ENCODE measurements around the gene KCNG2. TPM values are rescaled to one million over a fixed set of nuclear protein-coding genes. Genes with fewer than 3 reads are reported as not detected.

Gene KCNG2
- total and polyA plus RNA-seq, 2 of the 4 experiments (the other 2 are of a cell fraction), result not detected

- ChIA-PET CTCF (no interaction called here), POLR2A (ENCODE audit: unreplicated experiment) (no interaction called here)
- H2AK5ac ChIP-seq (ENCODE audit: low read depth, low read length), result no peak overlapping the region
- no peak overlapping the region for H3K4me2 ChIP-seq (ENCODE audit: low read depth, low read length)
- no peaks in the 10 kb centered on the region for H3K36me3 ChIP-seq (ENCODE audit: control insufficient read depth, insufficient read depth, low read length)
- no peak overlapping the region for H3K4me3 ChIP-seq (ENCODE audit: insufficient read depth, low read depth, low read length)
- H3K4me1 ChIP-seq (ENCODE audit: control insufficient read depth, insufficient read depth, low read length), result peaks cover 10% of the 10 kb centered on the region
- DNase-seq (no peak), ATAC-seq (ENCODE audit: low read depth) (no peak)
- no peak overlapping the region for H3K4ac ChIP-seq (ENCODE audit: low read depth, low read length)
- TF ChIP-seq POLR2A (IDR thresholded peaks at IDR 0.05; ENCODE audit: low read depth, low read length) (no peak), BHLHE40 (IDR thresholded peaks at IDR 0.05; ENCODE audit: low read depth, low read length) (no peak), CEBPB (IDR thresholded peaks at IDR 0.05; ENCODE audit: low read depth, low read length) (no peak), FOS (IDR thresholded peaks at IDR 0.05; ENCODE audit: low read depth, low read length) (no peak), CHD1 (IDR thresholded peaks at IDR 0.05; ENCODE audit: low read depth, low read length) (no peak), RAD21 (IDR thresholded peaks at IDR 0.05; ENCODE audit: low read length) (no peak), MAFK (IDR thresholded peaks at IDR 0.05; ENCODE audit: low read depth, low read length) (no peak), CTCF (conservative IDR thresholded peaks at IDR 0.05; ENCODE audit: low read depth, low read length) (no peak), MAZ (IDR thresholded peaks at IDR 0.05; ENCODE audit: borderline replicate concordance, low read depth, low read length) (no peak), NFE2L2 (IDR thresholded peaks at IDR 0.05; ENCODE audit: low read depth, low read length) (no peak), MXI1 (IDR thresholded peaks at IDR 0.05; ENCODE audit: borderline replicate concordance, low read depth, low read length) (no peak), SMC3 (IDR thresholded peaks at IDR 0.05; ENCODE audit: low read depth, low read length) (no peak), RCOR1 (IDR thresholded peaks at IDR 0.05; ENCODE audit: insufficient replicate concordance, low read length) (no peak), ELK1 (IDR thresholded peaks at IDR 0.05; ENCODE audit: borderline replicate concordance, low read depth, low read length) (no peak), RFX5 (IDR thresholded peaks at IDR 0.05; ENCODE audit: low read depth, low read length) (no peak), USF2 (IDR thresholded peaks at IDR 0.05; ENCODE audit: low read depth, low read length) (no peak)
- no peak overlapping the region for H3K23ac ChIP-seq (ENCODE audit: low read depth, low read length)
- H2BK15ac ChIP-seq (ENCODE audit: low read depth, low read length), result no peak overlapping the region
- H3K9me3 ChIP-seq (ENCODE audit: control insufficient read depth, insufficient read depth, low read length), result no peaks in the 10 kb centered on the region; the same call in 1 of the 2 replicates
- H2BK120ac ChIP-seq (ENCODE audit: low read depth, low read length), result no peak overlapping the region
- H2AK9ac ChIP-seq (replicated peaks; ENCODE audit: low read depth, low read length, poor library complexity), result no peak overlapping the region
- H4K8ac ChIP-seq (ENCODE audit: low read depth in 2 of 2, low read length in 2 of 2), result no peak overlapping the region
- no peak overlapping the region for H3K27ac ChIP-seq (ENCODE audit: insufficient read depth, low read length)
- no peak overlapping the region for H4K91ac ChIP-seq (ENCODE audit: insufficient read depth, low read depth, low read length)
- H3K56ac ChIP-seq (ENCODE audit: extremely low read depth, insufficient read depth, low read length), result no peak overlapping the region
- intact Hi-C loops (cut with micrococcal nuclease) (no loop called here), dilution Hi-C loops (cut with HindIII; ENCODE audit: low sequenced_read_pairs, unreplicated experiment) (no loop called here), in situ Hi-C loops (cut with MboI; ENCODE audit: low sequenced_read_pairs) (no loop called here)
- peaks cover 28% of the 10 kb centered on the region for H3K27me3 ChIP-seq (ENCODE audit: control insufficient read depth, insufficient read depth, low read length)
- no peak overlapping the region for H3K18ac ChIP-seq (ENCODE audit: low read depth, low read length)
- no peaks in the 10 kb centered on the region for H4K20me1 ChIP-seq (ENCODE audit: insufficient read depth, low read length)
- no peak overlapping the region for H2AFZ ChIP-seq (replicated peaks; ENCODE audit: low read length, poor library complexity)
- 100% methylated on average over 1 of the region's 12 CpGs; no CpG with 5 or more reads in 1 of the 2 experiments for WGBS, 2 experiments (ENCODE audit: extremely low coverage in 2 of 2, insufficient read length in 1 of 2)
- H3K9ac ChIP-seq (ENCODE audit: low read depth, low read length), result no peak overlapping the region
- no peak overlapping the region for H2BK20ac ChIP-seq (ENCODE audit: low read depth, low read length)
- peaks cover 6% of the 10 kb centered on the region for H3K9me1 ChIP-seq (ENCODE audit: insufficient read depth, low read length)
- BruUV-seq (replicated peaks), result no TSS peak
- no peak overlapping the region for H4K5ac ChIP-seq (ENCODE audit: low read depth, low read length)
- no peak overlapping the region for H2BK5ac ChIP-seq (ENCODE audit: low read depth, low read length, poor library complexity, severe bottlenecking)
- no peaks in the 10 kb centered on the region for H3K79me1 ChIP-seq (ENCODE audit: low read depth in 1 of 2, low read length in 2 of 2)
- H3K14ac ChIP-seq (replicated peaks; ENCODE audit: low read depth, low read length), result no peak overlapping the region
These were observed 11.9 kb upstream of the KCNG2 start for GRCh38 chr18:79785831-79786230.

Measured in IMR-90 (cell line).